GM12878 (cell line): Measurements from ENCODE around the gene MND1. TPM values are rescaled to one million over a fixed set of nuclear protein-coding genes. Genes with fewer than 3 reads are reported as not detected.

Experiments used
- ATAC-seq: fragments of 200-7000 bp; cut with Tn5 transposase; 3 replicates; pipeline ENCODE4 v1.9.1; 2020; ENCODE audit warnings: mild to moderate bottlenecking, moderate library complexity
- BruUV-seq: library from RNA; stranded (reverse); fragments of 400-500 nt; replicated peaks from 2 replicates; lab custom pipeline; 2021; lab: Mats Ljungman, UMichigan
- CTCF ChIA-PET: fragments of 300-600 bp; sonication (Branson Sonifier 250); formaldehyde crosslinking; extraction: SDS; loops from one replicate; lab custom pipeline; 2021; ENCODE audit warnings: inconsistent platforms; lab: Yijun Ruan, JAX
- POLR2A ChIA-PET: fragments of 350-600 bp; formaldehyde crosslinking; extraction: SDS; loops from one replicate; lab custom pipeline; 2021; ENCODE audit warnings: inconsistent platforms; lab: Charles Lee
- RAD21 ChIA-PET: fragments of 300-600 bp; sonication (Branson Sonifier 250); formaldehyde crosslinking; loops from one replicate; lab custom pipeline; 2023; ENCODE audit warnings: antibody characterized with exemption; ENCODE audit not compliant: unreplicated experiment; lab: Charles Lee
- SMC1A ChIA-PET: fragments of 300-600 bp; sonication (Branson Sonifier 250); formaldehyde crosslinking; loops from one replicate; lab custom pipeline; 2023; ENCODE audit not compliant: unreplicated experiment, uncharacterized antibody; lab: Charles Lee
- DNase-seq: peaks from one replicate; pipeline ENCODE4 v3.0.0-alpha.2; 2011; ENCODE audit warnings: low read depth, low spot score
- FAIRE-seq: peaks from 3 replicates; lab custom pipeline; 2011; peaks lifted over from hg19 to GRCh38; lab: Jason Lieb, UNC
- H2AFZ ChIP-seq: 2 replicates; pipeline ENCODE4 v1.6.0; 2011; ENCODE audit warnings: low read depth, low read length, control low read depth; ENCODE audit not compliant: control insufficient read depth
- H3K27ac ChIP-seq: 2 replicates; pipeline ENCODE4 v1.5.1; 2011; ENCODE audit warnings: control low read depth; ENCODE audit not compliant: control insufficient read depth, insufficient read depth
- H3K27me3 ChIP-seq, 2 experiments: replicated peaks in 1 of 2; 2 replicates each; pipeline versions ENCODE4 v1.6.0 to v1.6.1; 2011; ENCODE audit warnings: low read length in 1 of 2; ENCODE audit not compliant: control insufficient read depth in 2 of 2, insufficient read depth in 2 of 2
- H3K36me3 ChIP-seq, 2 experiments: 2 replicates each; pipeline ENCODE4 v1.5.1; 2011; ENCODE audit warnings: low read length in 1 of 2; ENCODE audit not compliant: control insufficient read depth in 2 of 2, insufficient read depth in 2 of 2
- H3K4me1 ChIP-seq: 2 replicates; pipeline ENCODE4 v1.6.1; 2011; ENCODE audit warnings: mild to moderate bottlenecking, low read length, moderate library complexity, mixed read lengths; ENCODE audit not compliant: control insufficient read depth, insufficient read depth
- H3K4me2 ChIP-seq: 2 replicates; pipeline ENCODE4 v1.6.0; 2011; ENCODE audit warnings: control low read depth; ENCODE audit not compliant: control insufficient read depth, insufficient read depth
- H3K4me3 ChIP-seq: fragments of 200-600 bp; sonication (generic); 2 replicates; pipeline ENCODE4 v1.5.1; 2016
- H3K79me2 ChIP-seq: 2 replicates; pipeline ENCODE4 v1.6.0; 2011; ENCODE audit warnings: low read length; ENCODE audit not compliant: control insufficient read depth, insufficient read depth
- H3K9ac ChIP-seq: 2 replicates; pipeline ENCODE4 v1.8.0; 2011; ENCODE audit warnings: low read length, control low read depth, mixed read lengths; ENCODE audit not compliant: control insufficient read depth, insufficient read depth
- H3K9me3 ChIP-seq: replicated peaks from 3 replicates; pipeline ENCODE4 v1.5.1; 2011; ENCODE audit warnings: mild to moderate bottlenecking, low read length; ENCODE audit not compliant: control insufficient read depth, insufficient read depth
- H4K20me1 ChIP-seq: 2 replicates; pipeline ENCODE4 v1.6.0; 2011; ENCODE audit not compliant: control insufficient read depth, insufficient read depth
- BMI1 ChIP-seq: fragments of 450-650 bp; IDR thresholded peaks from 2 replicates; pipeline ENCODE4 v1.6.1; 2016; ENCODE audit warnings: mild to moderate bottlenecking, moderate library complexity, borderline replicate concordance
- CHD2 ChIP-seq: IDR thresholded peaks from 2 replicates; pipeline ENCODE4 v1.6.1; 2011; ENCODE audit warnings: low read depth, low read length, improper control_type of control experiment, borderline replicate concordance
- ETV6 ChIP-seq, 2 experiments: fragments of 450-650 bp in 1 of 2; IDR thresholded peaks in 1 of 2; conservative IDR thresholded peaks in 1 of 2; 2 replicates each; pipeline ENCODE4 v1.6.1; 2014; ENCODE audit warnings: antibody characterized with exemption in 1 of 2, borderline replicate concordance in 1 of 2, low read depth in 1 of 2, mild to moderate bottlenecking in 1 of 2, moderate library complexity in 1 of 2
- FOXM1 ChIP-seq: IDR thresholded peaks from 2 replicates; pipeline ENCODE4 v1.6.1; 2012; ENCODE audit warnings: low read depth, mild to moderate bottlenecking, inconsistent platforms, low read length, moderate library complexity
- HSF1 ChIP-seq: fragments of 150-350 bp; IDR thresholded peaks from 2 replicates; pipeline ENCODE4 v1.6.1; 2014; ENCODE audit warnings: mild to moderate bottlenecking, low read depth, low read length
- IKZF2 ChIP-seq, 2 experiments: fragments of 450-650 bp; IDR thresholded peaks; 2 replicates each; pipeline ENCODE4 v1.6.1; 2017; ENCODE audit warnings: mild to moderate bottlenecking in 2 of 2, moderate library complexity in 2 of 2
- JUND ChIP-seq: IDR thresholded peaks from 2 replicates; pipeline ENCODE4 v1.6.1; 2012; ENCODE audit warnings: low read depth, mild to moderate bottlenecking, low read length, improper control_type of control experiment, moderate library complexity
- MYB ChIP-seq: fragments of 150-350 bp; IDR thresholded peaks from 2 replicates; pipeline ENCODE4 v1.6.1; 2014; ENCODE audit warnings: mild to moderate bottlenecking, low read depth, low read length, borderline replicate concordance
- NFYB ChIP-seq: IDR thresholded peaks from 2 replicates; pipeline ENCODE4 v1.6.1; 2011; ENCODE audit warnings: low read depth, mild to moderate bottlenecking, low read length, improper control_type of control experiment, moderate library complexity; ENCODE audit not compliant: insufficient read depth
- POU2F2 ChIP-seq: IDR thresholded peaks from 3 replicates; pipeline ENCODE4 v1.6.1; 2011; ENCODE audit warnings: low read depth, mild to moderate bottlenecking, low read length, borderline replicate concordance
- RB1 ChIP-seq: fragments of 450-650 bp; formaldehyde crosslinking; IDR thresholded peaks from 2 replicates; pipeline ENCODE4 v1.6.1; 2017; ENCODE audit warnings: mild to moderate bottlenecking, borderline replicate concordance
- SMC3 ChIP-seq: IDR thresholded peaks from 2 replicates; pipeline ENCODE4 v1.6.1; 2011; ENCODE audit warnings: low read length, improper control_type of control experiment, borderline replicate concordance
- SPI1 ChIP-seq: IDR thresholded peaks from 2 replicates; pipeline ENCODE4 v1.6.1; 2011; ENCODE audit warnings: low read depth, mild to moderate bottlenecking, low read length, moderate library complexity, borderline replicate concordance; ENCODE audit not compliant: insufficient read depth
- TBL1XR1 ChIP-seq: IDR thresholded peaks from 2 replicates; pipeline ENCODE4 v1.6.1; 2012; ENCODE audit warnings: low read depth, low read length, improper control_type of control experiment
- TCF12 ChIP-seq: IDR thresholded peaks from 2 replicates; pipeline ENCODE4 v1.6.1; 2011; ENCODE audit warnings: low read depth, mild to moderate bottlenecking, low read length
- YBX1 ChIP-seq: fragments of 450-650 bp; IDR thresholded peaks from 2 replicates; pipeline ENCODE4 v1.6.1; 2016; ENCODE audit warnings: antibody characterized with exemption
- YY1 ChIP-seq: IDR thresholded peaks from 2 replicates; pipeline ENCODE4 v1.6.1; 2011; ENCODE audit warnings: low read depth, mild to moderate bottlenecking, low read length
- WGBS: methylation state at CpG from one replicate; pipeline ENCODE4 v1.1.6; 2016; ENCODE audit warnings: low lambda C conversion rate; ENCODE audit not compliant: insufficient replicate concordance, insufficient coverage; ENCODE audit errors: missing lambda C conversion rate; 5-methylcytosine and 5-hydroxymethylcytosine counted together
- in situ Hi-C: fragments of 300-500 bp; cut with MboI; formaldehyde crosslinking; loops from 9 replicates; pipeline ENCODE4 v1.14.3; 2018; ENCODE audit warnings: mixed read lengths
- intact Hi-C: fragments of 100-400 bp; cut with micrococcal nuclease; formaldehyde crosslinking; loops from one replicate; pipeline ENCODE4 v1.14.2; 2022; ENCODE audit not compliant: unreplicated experiment
- polyA plus RNA-seq, 11 experiments: library from polyadenylated mRNA; depleted of rRNA in 4 of 11; unstranded in 6 of 11; stranded (reverse) in 5 of 11; fragments of >200 nt; fragmentation: Nextera tagmentation in 4 of 11; fragmentation: Illumina TruSeq in 1 of 11; extraction: Ambion mirVana in 4 of 11; extraction: Trizol in 1 of 11; gene quantifications; 1 replicate in 1 of 11; 2 replicates in 10 of 11; pipeline versions ENCODE4 v1.2.1 to v1.2.3, GENCODE V29; 2011 to 2016; ENCODE audit warnings: inconsistent platforms in 2 of 11, missing spikeins in 2 of 11, low read depth in 1 of 11
- total RNA-seq, 4 experiments: library from RNA; depleted of rRNA in 3 of 4; stranded (reverse); fragments of >200 nt in 3 of 4; fragmentation: Illumina TruSeq in 1 of 4; extraction: Trizol in 1 of 4; gene quantifications; 2 replicates each; pipeline versions ENCODE4 v1.2.1 to v1.2.3, GENCODE V29; 2013 to 2021
- TF ChIP-seq, protein P1 (sequence below): fragments of 450-650 bp; conservative IDR thresholded peaks from 2 replicates; pipeline ENCODE4 v1.6.1; 2017; ENCODE audit warnings: mild to moderate bottlenecking, moderate library complexity
- TF ChIP-seq, protein P2 (sequence below): fragments of 450-650 bp; IDR thresholded peaks from 2 replicates; pipeline ENCODE4 v1.6.1; 2017; ENCODE audit warnings: borderline replicate concordance

The MND1 gene
- total and polyA plus RNA-seq, 10 of the 15 experiments (the other 5 are each of a cell fraction or from before 2014, with no cell fraction given) = 17.7 to 58.1 (median 47.3) TPM

GRCh38 chr4:153341575-153342090 lies 2.9 kb upstream of the MND1 start:
- H3K36me3 ChIP-seq = no peaks in the 10 kb centered on the region
- ATAC-seq = peak; percentile 13; the same call in 2 of the 3 replicates
- H2AFZ ChIP-seq = peak overlapping the region; percentile 78
- no peaks in the 10 kb centered on the region; the same call in 1 of the 2 replicates for H4K20me1 ChIP-seq
- peak; percentile 62 for FAIRE-seq
- peak overlapping the region; percentile 62 for H3K4me2 ChIP-seq
- POLR2A ChIA-PET = interaction anchor here (0.5 kb wide), 1 partner anchor 96 kb away, joined by 4 read pairs; no protein-coding TSS in a partner anchor
- no peaks in the 10 kb centered on the region; the same call in 2 of the 3 replicates for H3K9me3 ChIP-seq
- no peak for DNase-seq
- H3K27me3 ChIP-seq = no peaks in the 10 kb centered on the region
- intact Hi-C loops (no loop called here), in situ Hi-C loops (loop anchor here (10.0 kb wide), 1 partner anchor 403 kb away; no protein-coding TSS in a partner anchor)
- H3K4me1 ChIP-seq = peaks cover 6% of the 10 kb centered on the region; the same call in 1 of the 2 replicates
- peaks cover 22% of the 10 kb centered on the region for H3K79me2 ChIP-seq
- SMC1A ChIA-PET = interaction anchor here (0.7 to 7.9 kb wide), 17 partner anchors 16 to 1279 kb away, joined by 3 to 97 read pairs (median 4); no protein-coding TSS in a partner anchor
- BruUV-seq = no TSS peak
- H3K27ac ChIP-seq = no peak overlapping the region; the same call in 1 of the 2 replicates
- H3K4me3 ChIP-seq = 0 out of 2 replicates have a peak overlapping the region, but pooled peaks have one; percentile 6
- 13% methylated on average over 5 of the region's 5 CpGs for WGBS
- CTCF ChIA-PET = interaction anchor here (0.7 to 10.4 kb wide), 12 partner anchors 11 to 409 kb away, joined by 3 to 142 read pairs (median 3); no protein-coding TSS in a partner anchor
- RAD21 ChIA-PET = interaction anchor here (0.7 to 8.4 kb wide), 8 partner anchors 80 to 409 kb away, joined by 3 to 77 read pairs (median 3); no protein-coding TSS in a partner anchor
- no peak overlapping the region for H3K9ac ChIP-seq
- no peak for TF ChIP-seq HSF1
- TF ChIP-seq IKZF2 (IDR thresholded peaks at IDR 0.05) = peak; percentile 69 to 80; a peak in 3 of 4 replicates
- no peak for TF ChIP-seq RB1
- TF ChIP-seq SMC3 = no peak
- no peak for TF ChIP-seq TBL1XR1
- TF ChIP-seq, protein P1, sequence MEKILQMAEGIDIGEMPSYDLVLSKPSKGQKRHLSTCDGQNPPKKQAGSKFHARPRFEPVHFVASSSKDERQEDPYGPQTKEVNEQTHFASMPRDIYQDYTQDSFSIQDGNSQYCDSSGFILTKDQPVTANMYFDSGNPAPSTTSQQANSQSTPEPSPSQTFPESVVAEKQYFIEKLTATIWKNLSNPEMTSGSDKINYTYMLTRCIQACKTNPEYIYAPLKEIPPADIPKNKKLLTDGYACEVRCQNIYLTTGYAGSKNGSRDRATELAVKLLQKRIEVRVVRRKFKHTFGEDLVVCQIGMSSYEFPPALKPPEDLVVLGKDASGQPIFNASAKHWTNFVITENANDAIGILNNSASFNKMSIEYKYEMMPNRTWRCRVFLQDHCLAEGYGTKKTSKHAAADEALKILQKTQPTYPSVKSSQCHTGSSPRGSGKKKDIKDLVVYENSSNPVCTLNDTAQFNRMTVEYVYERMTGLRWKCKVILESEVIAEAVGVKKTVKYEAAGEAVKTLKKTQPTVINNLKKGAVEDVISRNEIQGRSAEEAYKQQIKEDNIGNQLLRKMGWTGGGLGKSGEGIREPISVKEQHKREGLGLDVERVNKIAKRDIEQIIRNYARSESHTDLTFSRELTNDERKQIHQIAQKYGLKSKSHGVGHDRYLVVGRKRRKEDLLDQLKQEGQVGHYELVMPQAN = no peak
- no peak for TF ChIP-seq BMI1
- TF ChIP-seq YY1 = no peak
- TF ChIP-seq ETV6 (conservative IDR thresholded peaks at IDR 0.05 in 1 of 2, IDR thresholded peaks at IDR 0.05 in 1 of 2; ENCODE audit: borderline replicate concordance in 1 of 2, low read depth in 1 of 2) = no peak
- TF ChIP-seq TCF12 = no peak
- TF ChIP-seq MYB = no peak
- TF ChIP-seq, protein P2, sequence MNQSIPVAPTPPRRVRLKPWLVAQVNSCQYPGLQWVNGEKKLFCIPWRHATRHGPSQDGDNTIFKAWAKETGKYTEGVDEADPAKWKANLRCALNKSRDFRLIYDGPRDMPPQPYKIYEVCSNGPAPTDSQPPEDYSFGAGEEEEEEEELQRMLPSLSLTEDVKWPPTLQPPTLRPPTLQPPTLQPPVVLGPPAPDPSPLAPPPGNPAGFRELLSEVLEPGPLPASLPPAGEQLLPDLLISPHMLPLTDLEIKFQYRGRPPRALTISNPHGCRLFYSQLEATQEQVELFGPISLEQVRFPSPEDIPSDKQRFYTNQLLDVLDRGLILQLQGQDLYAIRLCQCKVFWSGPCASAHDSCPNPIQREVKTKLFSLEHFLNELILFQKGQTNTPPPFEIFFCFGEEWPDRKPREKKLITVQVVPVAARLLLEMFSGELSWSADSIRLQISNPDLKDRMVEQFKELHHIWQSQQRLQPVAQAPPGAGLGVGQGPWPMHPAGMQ = no peak
- TF ChIP-seq FOXM1 = no peak
- peak; percentile 74; the same call in 1 of the 2 replicates for TF ChIP-seq NFYB
- TF ChIP-seq YBX1 = no peak
- no peak for TF ChIP-seq JUND
- peak; percentile 87 for TF ChIP-seq SPI1
- no peak for TF ChIP-seq CHD2
- TF ChIP-seq POU2F2 = no peak
